SK-N-MC (cell line): Measurements from ENCODE around the gene PRR18.

Source experiments
- EZH2 ChIP-seq: fragments of 200-600 bp; sonication (generic); IDR thresholded peaks from one replicate; pipeline ENCODE4 v1.6.1; 2017; ENCODE audit warnings: antibody characterized with exemption
- FOXP2 ChIP-seq: optimal IDR thresholded peaks from 2 replicates; pipeline ENCODE3; 2011; ENCODE audit warnings: mild to moderate bottlenecking, moderate library complexity; ENCODE audit not compliant: insufficient read depth; ENCODE audit errors: extremely low read length, control extremely low read depth
- POLR2AphosphoS5 ChIP-seq: IDR thresholded peaks from 2 replicates; pipeline ENCODE4 v1.6.1; 2012; ENCODE audit warnings: mild to moderate bottlenecking, low read depth, low read length, borderline replicate concordance

DNA sequence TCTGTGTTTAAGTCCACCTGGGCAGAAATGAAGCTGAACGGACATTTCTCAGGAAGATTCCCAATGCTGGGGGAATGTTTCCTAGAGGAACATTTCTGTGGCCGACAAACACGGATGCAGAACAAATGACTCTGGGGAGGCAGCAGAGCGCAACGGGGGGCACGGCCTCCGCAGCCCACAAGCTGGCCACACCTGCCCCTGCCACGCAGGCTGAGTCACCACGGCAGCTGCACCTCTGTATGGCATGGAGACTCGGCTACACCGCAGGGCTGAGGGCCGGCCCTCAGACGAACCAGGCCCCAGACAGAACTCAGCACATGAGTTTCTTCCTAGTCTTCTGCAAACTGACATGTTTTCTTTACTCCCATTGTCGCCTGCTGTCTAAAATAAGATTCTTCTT is 10.0 kb upstream of the PRR18 start:
- no peak for TF ChIP-seq EZH2
- no peak for TF ChIP-seq POLR2AphosphoS5
- TF ChIP-seq FOXP2: no peak
